ENCODE data around the gene NR2C2.

Gene NR2C2

GRCh38 chr3:15023249-15023648 is 75.9 kb downstream of the NR2C2 start:
- no peak for DNase-seq (ENCODE audit: low read depth)

- DNase-seq (ENCODE audit: low read depth), result no peak
Observed at GRCh38 chr3:15023719-15024118, 76.3 kb downstream of the NR2C2 start.

- no peak for DNase-seq (ENCODE audit: low read depth)
Observed at GRCh38 chr3:15029625-15030024, 82.2 kb downstream of the NR2C2 start.

- no peak for DNase-seq (ENCODE audit: low read depth)
Observed at GRCh38 chr3:15032650-15033049, 85.3 kb downstream of the NR2C2 start.

DNA sequence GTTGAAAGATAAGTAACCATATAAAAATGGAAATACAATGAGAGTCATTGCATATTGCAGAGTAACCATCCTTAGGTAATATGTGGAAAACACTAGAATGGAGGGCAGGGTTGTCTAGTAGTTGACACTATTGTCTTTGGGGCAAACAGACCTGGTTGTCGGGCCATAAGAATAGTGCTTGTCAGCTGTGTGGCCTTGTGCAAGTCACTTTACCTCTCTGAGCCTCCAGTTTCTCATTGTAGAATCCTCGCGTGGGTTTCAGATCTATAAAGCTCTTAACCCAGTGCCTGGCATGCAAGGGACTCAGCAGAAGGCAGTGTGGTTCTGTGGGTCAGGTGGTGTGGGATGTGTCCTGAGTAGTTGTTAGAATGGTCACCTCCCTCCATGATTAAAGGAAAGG is 85.7 kb downstream of the NR2C2 start:
- DNase-seq (ENCODE audit: low read depth), result no peak

- DNase-seq (ENCODE audit: low read depth), result no peak
Observed at GRCh38 chr3:15038306-15038705, 90.9 kb downstream of the NR2C2 start.

DNA sequence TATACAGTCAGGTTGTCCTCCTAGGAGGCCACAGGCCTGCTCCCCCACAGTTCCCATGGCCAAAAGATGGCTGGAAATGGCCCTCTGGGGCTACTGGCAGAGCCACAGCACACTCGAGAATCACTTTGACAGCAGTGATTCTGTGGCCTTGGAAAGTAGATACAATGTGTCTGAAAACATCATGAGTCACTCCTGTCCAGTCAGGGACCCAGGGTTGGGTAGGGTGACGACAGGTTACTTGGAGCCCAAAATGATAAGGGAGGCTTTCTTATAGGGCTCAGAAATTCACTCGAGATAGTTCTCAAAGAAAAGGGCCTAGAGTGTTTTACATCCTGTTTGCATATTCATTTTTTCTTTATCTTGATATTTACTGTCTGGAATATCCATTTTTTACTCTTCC is 93.5 kb downstream of the NR2C2 start:
- no peak for DNase-seq (ENCODE audit: low read depth)

DNA sequence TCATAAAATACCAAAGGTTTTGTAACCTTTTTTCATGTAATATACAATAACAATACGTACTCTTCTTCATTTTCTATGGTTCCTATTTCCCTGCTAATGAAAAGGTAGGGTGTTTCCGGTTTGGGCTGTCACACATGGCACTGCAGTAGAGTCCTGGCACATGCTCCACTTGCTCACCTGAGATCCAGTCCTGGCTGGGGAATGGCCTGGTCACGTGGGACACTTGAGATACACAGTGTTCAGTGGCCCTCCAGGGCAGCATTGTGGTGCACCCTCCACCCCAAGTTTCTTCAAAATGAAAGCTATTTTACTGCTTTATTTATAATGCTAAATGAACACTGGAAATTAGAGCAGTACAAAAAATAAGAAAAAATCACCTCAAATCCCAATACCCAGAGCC is 94.6 kb downstream of the NR2C2 start:
- DNase-seq (ENCODE audit: low read depth), result no peak

DNA sequence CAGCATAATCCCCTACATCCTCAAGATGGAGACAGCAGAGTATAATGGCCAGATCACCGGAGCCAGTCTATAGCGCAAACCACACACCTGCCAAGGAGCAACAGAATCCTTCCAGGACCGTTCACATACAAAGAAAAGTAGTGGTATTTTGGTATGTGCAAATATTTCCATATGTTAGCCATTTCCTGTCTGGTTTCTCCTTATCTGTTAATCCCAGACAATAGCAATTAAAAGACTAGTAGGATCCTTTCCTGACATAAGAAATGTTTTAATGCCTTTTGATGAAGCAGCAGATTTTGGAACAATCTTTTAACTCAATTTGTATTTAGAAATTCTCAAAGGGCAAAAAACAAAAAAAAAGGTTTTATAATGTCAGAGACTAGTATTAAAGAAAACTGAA is 95.6 kb downstream of the NR2C2 start:
- no peak for DNase-seq (ENCODE audit: low read depth)

GRCh38 chr3:15043408-15044171 is 96.2 kb downstream of the NR2C2 start:
- DNase-seq (ENCODE audit: low read depth), result no peak

DNA sequence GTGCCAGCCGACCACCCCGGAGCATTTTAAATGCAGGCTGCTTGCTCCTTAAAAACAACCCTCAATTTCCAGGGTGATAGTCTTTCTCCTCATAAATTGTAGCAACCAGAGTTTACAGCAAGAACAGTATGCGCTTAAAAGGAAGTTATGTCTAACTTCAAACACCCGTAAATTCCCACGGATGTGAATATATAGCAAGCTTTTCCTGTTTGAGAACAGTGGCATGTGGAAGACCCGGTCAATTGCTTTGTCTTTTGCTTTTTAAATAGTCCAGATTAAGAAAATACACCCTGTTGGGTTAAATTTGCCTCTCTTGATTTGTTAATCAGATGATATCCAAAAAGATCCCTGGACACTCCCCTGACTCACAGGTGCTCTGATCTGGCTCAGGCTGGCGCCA is 96.9 kb downstream of the NR2C2 start:
- DNase-seq (ENCODE audit: low read depth), result no peak

- no peak for DNase-seq (ENCODE audit: low read depth)
Observed at GRCh38 chr3:15045667-15046066, 98.3 kb downstream of the NR2C2 start.

DNA sequence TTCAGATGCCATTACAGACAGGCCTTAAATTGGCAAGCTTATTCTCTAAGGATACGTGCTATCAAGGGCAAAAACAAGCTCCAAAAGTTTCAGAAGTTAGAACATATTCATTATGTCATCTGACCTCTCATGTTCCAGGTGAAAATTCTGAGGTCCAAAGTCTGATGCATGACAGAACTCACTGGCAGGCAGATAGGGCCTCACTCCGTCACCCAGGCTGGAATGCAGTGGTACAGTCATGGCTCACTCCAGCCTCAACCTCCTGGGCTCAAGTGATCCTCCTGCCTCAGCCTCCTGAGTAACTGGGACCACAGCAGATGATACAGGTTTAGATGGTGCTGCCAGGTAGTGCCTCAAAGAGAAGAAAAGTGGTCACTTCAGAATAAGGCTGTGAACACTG is 102.2 kb downstream of the NR2C2 start:
- DNase-seq (ENCODE audit: low read depth), result no peak

GRCh38 chr3:15050405-15051092 is 103.2 kb downstream of the NR2C2 start:
- DNase-seq (ENCODE audit: low read depth), result no peak

DNA sequence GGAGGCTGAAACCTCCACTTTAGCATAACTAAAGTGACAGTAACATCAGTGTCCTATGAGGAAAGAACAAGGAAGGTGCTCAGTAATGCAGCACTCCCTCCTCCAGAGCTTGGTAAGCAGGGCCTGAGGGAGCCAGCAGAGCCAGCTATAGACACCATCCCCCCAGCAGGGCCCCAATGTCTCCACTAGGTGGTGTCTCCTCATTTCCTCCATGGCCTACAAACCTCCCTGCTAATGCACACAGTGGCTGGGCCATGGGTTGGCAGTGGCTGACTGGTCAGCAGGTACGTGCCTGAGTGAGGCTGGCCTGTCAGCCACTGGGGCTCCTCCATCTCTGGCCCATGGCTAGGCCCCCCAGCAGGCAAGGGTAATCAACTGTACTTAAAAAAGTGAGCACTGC is 104.1 kb downstream of the NR2C2 start:
- no peak for DNase-seq (ENCODE audit: low read depth)

GRCh38 chr3:15052335-15053242 is 105.2 kb downstream of the NR2C2 start:
- DNase-seq (ENCODE audit: low read depth), result no peak

DNA sequence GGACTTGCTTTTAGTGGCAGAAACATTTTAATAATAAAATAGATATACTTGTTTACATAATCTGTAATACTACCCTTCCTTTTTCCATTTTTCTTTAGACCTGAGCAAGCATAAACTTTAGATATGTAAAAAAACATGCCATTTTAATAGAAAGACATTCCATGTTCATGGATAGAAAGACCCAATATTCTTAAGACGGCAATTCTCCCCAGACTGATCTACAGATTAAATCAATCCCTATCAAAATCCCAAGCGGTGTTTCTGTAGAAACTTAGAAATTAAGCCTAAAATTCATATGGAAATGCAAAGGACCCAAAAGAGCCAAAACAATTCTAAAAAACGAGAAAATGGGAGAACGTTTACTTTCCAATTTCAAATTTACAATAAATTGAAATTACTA is 106.2 kb downstream of the NR2C2 start:
- no peak for DNase-seq (ENCODE audit: low read depth)

DNA sequence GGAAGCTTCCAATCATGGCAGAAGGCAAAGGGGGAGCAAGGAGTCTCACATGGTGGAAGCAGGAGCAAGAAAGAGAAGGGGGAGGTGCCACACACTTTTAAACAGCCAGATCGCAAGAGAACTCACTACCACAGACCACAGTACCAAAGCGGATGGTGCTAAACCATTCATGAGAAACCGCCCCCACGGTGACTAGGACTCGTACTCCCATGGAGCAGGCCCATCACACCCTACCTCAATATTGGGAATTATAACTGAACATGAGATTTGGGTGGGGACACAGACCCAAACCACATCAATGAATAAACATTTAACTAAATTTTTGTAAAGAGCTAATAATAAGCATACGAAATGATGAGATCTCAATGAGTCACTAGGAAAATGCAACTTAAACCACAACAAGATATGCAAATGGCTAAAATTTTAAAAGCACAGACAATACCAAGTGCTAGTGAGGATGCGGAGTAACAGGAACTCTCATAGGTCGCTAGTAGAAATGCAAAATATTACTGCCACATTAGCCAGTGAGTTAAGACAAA is 107.7 kb downstream of the NR2C2 start:
- DNase-seq (ENCODE audit: low read depth), result peak; percentile 43

GRCh38 chr3:15056676-15057404 is 109.5 kb downstream of the NR2C2 start:
- DNase-seq (ENCODE audit: low read depth), result no peak

- DNase-seq (ENCODE audit: low read depth), result no peak
Observed at GRCh38 chr3:15060029-15060428, 112.6 kb downstream of the NR2C2 start.

- no peak for DNase-seq (ENCODE audit: low read depth)
Observed at GRCh38 chr3:15063238-15063637, 115.9 kb downstream of the NR2C2 start.

Data from stimulated activated CD8-positive, alpha-beta memory T cell treated with anti-CD3 and anti-CD28 coated beads, Interleukin-7, amount 100 ng/mL, for 24 hours (primary cell).